ENCODE results near the gene CAMK1D.

GRCh38 chr10:12780634-12781601, 431.6 kb downstream of the CAMK1D start:
- TF ChIP-seq CTCF (IDR thresholded peaks at IDR 0.05) (no peak), POLR2A (IDR thresholded peaks at IDR 0.05) (no peak)

All from testis (tissue), 2 donors.